ENCODE measurements around the gene SLC16A3.

SLC16A3 gene

GRCh38 chr17:82269138-82269881 is 40.5 kb downstream of the SLC16A3 start:
- no peak for DNase-seq (ENCODE audit: low read depth in 2 of 2)

- no peak for DNase-seq (ENCODE audit: low read depth in 2 of 2)
These were observed 41.1 kb downstream of the SLC16A3 start for GRCh38 chr17:82269882-82270500.

- DNase-seq (ENCODE audit: low read depth in 2 of 2): no peak
These were observed 41.8 kb downstream of the SLC16A3 start for GRCh38 chr17:82270651-82271050.

- DNase-seq (ENCODE audit: low read depth in 2 of 2): no peak
These were observed 42.6 kb downstream of the SLC16A3 start for GRCh38 chr17:82271401-82271800.

GRCh38 chr17:82272495-82273326 is 43.9 kb downstream of the SLC16A3 start:
- peak in 1 of 2 donors; percentile 24 for DNase-seq (ENCODE audit: low read depth in 2 of 2)

- peak; percentile 87 to 92 for DNase-seq (ENCODE audit: low read depth in 2 of 2)
These were observed 44.7 kb downstream of the SLC16A3 start, which contains the start of gene CSNK1D for GRCh38 chr17:82273327-82274133. Gene CSNK1D (minus strand): TSS chr17:82273700. CDS start chr17:82273381, 319 bp downstream.

- no peak for DNase-seq (ENCODE audit: low read depth in 2 of 2)
These were observed 45.5 kb downstream of the SLC16A3 start for GRCh38 chr17:82274134-82275020.

GRCh38 chr17:82275326-82275725 is 46.5 kb downstream of the SLC16A3 start:
- no peak for DNase-seq (ENCODE audit: low read depth in 2 of 2)

GRCh38 chr17:82276938-82277337 is 48.1 kb downstream of the SLC16A3 start:
- no peak for DNase-seq (ENCODE audit: low read depth in 2 of 2)

GRCh38 chr17:82277851-82278250 is 49.0 kb downstream of the SLC16A3 start:
- DNase-seq (ENCODE audit: low read depth in 2 of 2): no peak

GRCh38 chr17:82278308-82278707 is 49.5 kb downstream of the SLC16A3 start:
- no peak for DNase-seq (ENCODE audit: low read depth in 2 of 2)

- DNase-seq (ENCODE audit: low read depth in 2 of 2): no peak
These were observed 50.0 kb downstream of the SLC16A3 start for GRCh38 chr17:82278786-82279391.

GRCh38 chr17:82280537-82280936 is 51.7 kb downstream of the SLC16A3 start:
- no peak for DNase-seq (ENCODE audit: low read depth in 2 of 2)

- DNase-seq (ENCODE audit: low read depth in 2 of 2): no peak
These were observed 52.2 kb downstream of the SLC16A3 start for GRCh38 chr17:82281076-82281475.

- peak in 1 of 2 donors; percentile 62 for DNase-seq (ENCODE audit: low read depth in 2 of 2)
These were observed 52.8 kb downstream of the SLC16A3 start for GRCh38 chr17:82281502-82282238.

- DNase-seq (ENCODE audit: low read depth in 2 of 2): no peak
These were observed 53.7 kb downstream of the SLC16A3 start for GRCh38 chr17:82282239-82283207.

- peak in 1 of 2 donors; percentile 73 for DNase-seq (ENCODE audit: low read depth in 2 of 2)
These were observed 54.4 kb downstream of the SLC16A3 start for GRCh38 chr17:82283208-82283749.

GRCh38 chr17:82285141-82285540 is 56.3 kb downstream of the SLC16A3 start:
- no peak for DNase-seq (ENCODE audit: low read depth in 2 of 2)
